ENCODE results near the gene RIC8B.

DNA sequence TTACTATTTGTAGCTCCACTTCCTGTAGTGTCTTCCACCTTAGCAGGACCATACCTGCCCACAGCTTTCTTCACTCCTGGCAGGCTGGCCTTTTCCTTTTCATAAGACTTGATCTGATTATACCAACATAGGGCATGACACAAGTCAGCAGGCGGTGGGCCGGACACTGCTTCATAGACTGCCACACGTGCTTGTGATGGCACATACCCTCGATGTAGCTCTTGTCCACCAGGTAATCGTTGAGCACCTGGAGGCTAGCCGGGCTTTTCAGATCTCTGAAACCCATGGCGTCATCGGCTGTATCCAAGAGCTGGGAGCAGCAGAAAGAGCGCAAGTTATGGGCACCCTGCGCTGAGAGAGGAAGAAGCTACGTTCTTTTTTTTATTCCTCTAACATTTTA lies 127.6 kb downstream of the RIC8B start:
- TF ChIP-seq CTCF (IDR thresholded peaks at IDR 0.05; ENCODE audit: insufficient read depth, low read depth, low read length) (no peak), EZH2 (IDR thresholded peaks at IDR 0.05; ENCODE audit: insufficient read depth, low read length) (no peak)

All from astrocyte (in vitro differentiated cells and primary cell).